Skeletal muscle cell (primary cell): Measurements from ENCODE around the gene MOAP1.
"Not testable (repeated sequence)": the region's sequence is repeated elsewhere in the genome, so short reads cannot be mapped to it uniquely, and the experiment has no call there.

ENCODE experiments used
- DNase-seq: peaks from one replicate; pipeline ENCODE4 v3.0.0-alpha.2; 2010; ENCODE audit warnings: low read depth
- H3K4me3 ChIP-seq: 2 replicates; pipeline ENCODE4 v1.5.1; 2011; ENCODE audit warnings: low read depth, mild to moderate bottlenecking, control low read depth, low read length, moderate library complexity

The MOAP1 gene

DNA sequence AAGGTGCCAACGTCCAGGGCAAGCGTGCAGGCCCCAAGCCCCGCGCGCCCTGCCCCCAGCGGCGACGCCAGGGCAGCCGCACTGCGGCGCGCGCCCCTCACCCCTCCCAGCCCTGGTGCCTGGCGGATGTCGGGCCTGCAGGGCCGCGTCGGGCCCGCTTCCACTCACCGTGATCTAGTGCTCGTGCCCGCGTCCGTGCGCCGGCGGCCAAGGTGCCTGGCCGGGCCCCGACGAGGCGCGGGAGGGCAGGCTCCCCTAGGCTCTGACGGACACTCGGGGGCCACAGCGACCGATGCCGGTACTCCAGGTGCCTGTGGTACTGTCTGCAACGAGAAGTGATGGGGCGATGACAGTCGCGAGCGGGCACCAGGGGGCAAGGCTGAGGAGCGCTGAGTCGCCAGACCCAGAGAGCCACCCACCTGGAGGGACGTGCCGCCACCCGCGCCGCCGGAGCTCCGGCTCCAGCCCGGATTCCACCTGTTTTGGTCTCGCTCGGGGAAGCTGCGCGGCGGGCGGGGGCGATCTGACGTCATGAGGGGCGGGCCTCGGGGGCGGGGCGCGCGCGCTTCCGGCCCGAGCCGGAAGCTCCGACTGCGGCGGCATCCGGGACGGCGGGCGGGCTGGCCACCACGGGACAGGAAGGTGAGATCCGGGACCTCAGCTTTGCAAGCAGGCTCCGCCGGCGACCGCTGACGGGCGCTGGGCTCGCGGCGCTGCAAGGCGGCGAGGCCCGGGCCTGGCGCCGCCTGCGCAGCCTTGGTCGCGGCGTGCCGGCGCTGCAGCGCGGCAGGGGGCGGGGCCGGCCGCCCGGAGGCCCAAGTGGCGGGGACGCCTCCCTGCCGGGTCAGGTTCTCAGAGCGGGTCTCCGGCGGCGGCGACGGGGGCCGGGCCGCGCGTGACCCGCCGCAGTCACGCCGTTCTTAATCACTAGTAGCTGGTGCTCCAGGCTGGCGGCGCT lies at the start of gene MOAP1, which contains the start of gene LYSET:
TSS of gene MOAP1 (minus strand) at position 507 of the 958 bp plus-strand sequence. CDS start 655 bp downstream, outside the sequence.
TSS of gene LYSET (plus strand) at position 927 of the 958 bp plus-strand sequence. CDS start 89 bp downstream, outside the sequence.
- peak within 1 kb of the TSS; percentile 93 for H3K4me3 ChIP-seq
- DNase-seq: peak; percentile 33

DNA sequence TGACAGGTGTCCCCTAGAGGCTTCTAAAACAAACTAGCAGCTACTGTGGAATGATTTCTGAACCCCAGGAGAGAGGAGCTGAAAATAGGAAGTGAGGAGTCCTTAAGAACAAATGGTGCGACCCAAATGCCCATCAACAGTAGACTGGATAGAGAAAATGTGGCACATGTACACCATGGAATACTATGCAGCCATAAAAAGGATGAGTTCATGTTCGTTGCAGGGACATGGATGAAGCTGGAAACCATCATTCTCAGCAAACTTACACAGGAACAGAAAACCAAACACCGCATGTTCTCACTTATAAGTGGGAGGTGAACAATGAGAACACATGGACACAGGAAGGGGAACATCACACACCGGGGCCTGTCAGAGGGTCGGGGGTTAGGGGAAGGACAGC lies 48.4 kb upstream of the MOAP1 start:
- not testable (repeated sequence) for DNase-seq, H3K4me3 ChIP-seq

DNA sequence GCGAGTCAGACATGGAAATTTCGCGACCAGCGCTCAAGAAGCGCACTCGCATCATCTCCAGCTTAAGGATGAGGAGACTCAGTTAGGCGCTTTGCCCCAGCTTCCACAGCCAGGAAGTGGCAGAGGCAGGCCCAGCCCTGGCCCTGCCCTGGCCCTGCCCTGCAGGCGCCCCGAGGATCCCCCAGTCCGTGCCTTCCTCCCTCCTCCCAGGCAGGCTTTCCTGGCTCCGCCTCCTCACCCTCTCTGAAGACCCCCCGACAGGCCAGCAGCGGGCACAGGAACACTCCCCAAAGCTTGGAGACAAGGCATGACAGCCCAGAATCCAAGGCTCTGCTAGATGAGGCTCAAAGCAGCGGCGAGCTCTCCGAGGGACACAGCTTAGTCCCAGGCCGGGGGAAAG lies 47.5 kb upstream of the MOAP1 start:
- H3K4me3 ChIP-seq: peak overlapping the region; percentile 60

DNA sequence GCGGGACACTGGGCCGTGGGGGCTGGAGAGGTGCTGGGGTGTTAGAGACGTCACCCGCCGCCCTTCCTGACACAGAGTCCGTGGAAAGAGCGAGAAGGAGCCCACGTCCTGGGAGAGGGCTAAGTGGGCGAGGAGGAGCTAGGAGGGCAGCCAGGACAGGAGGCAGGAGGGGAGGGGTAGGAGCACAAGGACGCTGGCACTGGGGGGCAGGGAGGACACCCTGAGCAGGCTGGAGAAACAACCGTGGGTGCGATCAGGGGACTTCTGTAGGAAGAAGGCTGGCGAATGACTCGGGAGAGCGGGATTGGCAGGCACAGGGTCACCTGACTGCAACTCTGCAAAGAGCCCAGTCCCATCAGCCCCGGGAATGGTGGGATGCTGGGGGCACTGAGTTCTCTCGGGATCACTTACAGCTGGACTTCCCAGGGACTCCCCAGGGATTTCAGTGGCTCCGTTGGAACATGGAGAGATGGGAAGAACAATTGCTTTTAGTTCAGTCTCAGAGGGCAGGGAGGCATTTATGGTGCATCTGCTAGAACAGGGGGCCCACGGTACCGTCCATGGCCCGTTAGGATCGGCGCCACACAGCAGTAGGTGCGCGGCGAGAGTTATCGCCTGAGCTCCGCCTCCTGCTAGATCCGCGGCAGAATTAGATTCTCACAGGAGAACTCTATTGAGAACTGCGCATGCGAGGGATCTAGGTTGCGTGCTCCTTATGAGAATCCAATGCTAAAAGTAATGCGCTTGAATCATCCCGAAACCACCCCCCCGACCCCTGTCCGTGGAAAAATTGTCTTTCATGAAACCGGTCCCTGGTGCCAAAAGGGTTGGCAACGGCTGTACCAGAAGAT lies 46.7 kb upstream of the MOAP1 start:
- peak overlapping the region; percentile 60 for H3K4me3 ChIP-seq
- DNase-seq: no peak

More for the DNA sequence above, 47.5 kb upstream of the MOAP1 start:
- DNase-seq: no peak

DNA sequence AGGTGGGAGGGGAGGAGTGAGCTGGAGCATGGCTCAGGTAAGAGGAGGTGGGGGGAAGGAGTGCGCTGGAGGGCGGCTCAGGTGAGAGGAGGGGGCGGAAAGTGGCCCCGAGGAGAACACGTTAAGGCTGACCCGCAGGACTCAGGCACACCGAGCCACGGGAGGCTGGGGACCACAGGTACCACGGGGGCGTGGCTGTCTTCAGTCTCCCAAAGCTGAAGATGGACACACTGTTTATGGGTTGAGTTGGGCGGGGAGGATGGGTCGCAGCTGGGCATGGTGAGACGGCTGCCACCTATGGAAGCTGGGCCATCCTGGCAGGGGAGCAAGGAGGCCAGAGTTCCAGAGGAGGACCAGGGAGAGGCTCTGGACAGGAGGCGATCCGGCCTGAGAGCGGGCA lies 45.8 kb upstream of the MOAP1 start:
- no peak overlapping the region for H3K4me3 ChIP-seq
- DNase-seq: no peak

DNA sequence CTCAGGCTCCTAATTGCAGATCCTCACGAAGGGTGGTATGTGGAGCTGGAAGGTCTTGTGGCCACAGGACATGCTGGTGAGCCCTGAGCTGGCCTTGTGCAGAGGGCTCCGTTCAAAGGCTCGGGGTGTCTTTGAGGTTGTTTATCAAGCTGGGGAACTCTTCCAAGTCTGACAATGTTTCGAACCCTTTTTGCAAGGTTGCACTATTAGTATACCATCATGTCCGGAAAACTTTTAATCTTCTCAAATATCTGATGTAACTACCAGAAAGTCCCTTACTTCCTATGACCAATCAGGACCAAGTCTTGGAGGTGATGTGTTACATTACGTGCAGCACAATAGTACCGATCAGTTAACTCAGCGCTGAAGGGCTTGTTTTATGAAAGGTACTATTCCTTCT lies 43.9 kb upstream of the MOAP1 start:
- no peak overlapping the region for H3K4me3 ChIP-seq
- DNase-seq: no peak

DNA sequence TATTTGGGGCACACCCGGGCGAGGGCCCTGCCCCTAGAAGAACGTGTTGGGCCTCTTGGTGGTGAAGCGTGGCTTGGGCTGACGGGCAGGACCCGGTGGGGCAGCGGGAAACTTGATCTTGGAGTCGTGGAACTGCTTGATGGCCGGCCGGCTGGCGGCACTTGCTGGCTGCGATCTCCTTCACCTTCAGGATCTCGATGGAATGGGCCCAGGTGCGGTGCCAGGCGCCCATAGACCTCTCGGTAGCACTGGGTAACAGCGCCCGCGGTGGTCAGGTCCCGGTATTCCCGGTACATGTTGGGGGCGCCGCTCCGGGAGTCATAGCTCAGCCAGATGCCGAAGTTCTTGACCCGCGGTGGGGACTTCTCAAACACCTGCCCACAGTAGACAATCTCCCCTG lies 38.9 kb upstream of the MOAP1 start:
- no peak overlapping the region for H3K4me3 ChIP-seq
- DNase-seq: no peak

GRCh38 chr14:93220509-93220908 lies 35.8 kb upstream of the MOAP1 start:
- DNase-seq: no peak
- H3K4me3 ChIP-seq: no peak overlapping the region

- H3K4me3 ChIP-seq: no peak overlapping the region
- DNase-seq: no peak
Observed at GRCh38 chr14:93219103-93219726, 34.5 kb upstream of the MOAP1 start.

- DNase-seq: no peak
- no peak overlapping the region for H3K4me3 ChIP-seq
Observed at GRCh38 chr14:93214598-93214997, 29.9 kb upstream of the MOAP1 start.

DNA sequence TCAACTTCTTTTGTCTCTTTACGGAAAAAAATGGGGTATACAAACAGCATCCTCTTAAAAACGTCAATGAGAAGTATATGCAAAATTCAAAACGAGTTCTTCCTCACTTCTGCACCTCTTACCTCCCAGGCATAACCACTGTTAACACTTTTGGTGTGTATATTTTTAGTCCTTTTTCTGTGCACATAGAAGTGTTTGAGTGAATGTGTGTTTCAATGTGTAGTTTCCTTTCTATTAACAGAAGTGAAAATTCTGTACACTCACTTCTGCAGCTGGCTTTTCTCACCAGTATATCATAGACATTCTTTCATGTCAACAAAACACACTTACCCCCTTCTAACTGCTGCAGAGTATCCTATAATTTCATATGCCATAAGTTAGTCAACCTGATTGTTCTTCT lies 27.7 kb upstream of the MOAP1 start:
- no peak for DNase-seq
- H3K4me3 ChIP-seq: no peak overlapping the region

DNA sequence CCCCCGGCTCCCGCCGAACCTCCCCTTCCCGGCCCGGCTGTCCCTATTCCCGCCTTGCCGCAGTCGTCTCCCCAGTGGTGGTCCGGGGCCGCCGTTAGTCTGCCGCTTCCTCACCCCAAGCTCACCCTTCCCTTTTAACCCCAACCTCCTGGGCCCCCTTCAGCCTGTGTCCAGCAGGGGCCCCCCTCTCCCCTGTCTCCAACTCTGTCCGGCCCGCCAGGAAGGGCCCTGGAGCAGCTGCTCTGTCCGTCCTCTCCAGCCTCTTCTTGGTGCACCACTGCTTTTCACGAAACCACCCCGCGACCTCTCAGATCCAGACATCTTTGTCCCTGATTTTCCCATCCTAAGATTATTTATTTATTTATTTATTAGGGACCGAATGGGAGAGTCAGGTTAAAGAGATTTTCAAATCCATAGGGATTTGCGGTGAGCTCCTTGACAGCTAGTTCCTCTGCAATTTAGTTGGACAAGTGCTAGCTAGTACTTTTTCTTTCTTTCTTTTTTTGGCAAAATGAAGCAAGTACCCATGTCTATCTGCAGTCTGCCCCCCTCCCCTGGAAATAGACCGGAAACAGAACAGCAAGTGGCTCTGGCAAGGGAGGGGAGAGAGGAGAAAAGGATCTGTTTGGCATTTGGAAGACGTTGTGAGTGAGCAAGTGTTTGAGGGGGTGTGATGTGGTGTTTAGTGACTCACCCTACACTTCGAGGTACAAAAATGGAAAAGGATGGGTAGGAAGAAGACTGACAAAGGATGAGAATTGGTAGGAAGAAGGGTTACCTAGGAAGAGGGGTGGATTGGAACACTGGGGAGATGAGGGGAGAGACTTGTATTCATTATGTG lies 23.0 kb upstream of the MOAP1 start:
- DNase-seq: peak; percentile 15
- H3K4me3 ChIP-seq: peak overlapping the region; percentile 93

GRCh38 chr14:93206793-93207467 lies 22.2 kb upstream of the MOAP1 start, which contains the start of the genes GON7 and UBR7:
GON7 (minus strand) TSS chr14:93207065; CDS start chr14:93207037, 28 bp downstream.
UBR7 (plus strand) TSS chr14:93207256; CDS start chr14:93207292, 36 bp downstream.
- H3K4me3 ChIP-seq: peak within 1 kb of the TSS; percentile 93
- peak; percentile 89 for DNase-seq

DNA sequence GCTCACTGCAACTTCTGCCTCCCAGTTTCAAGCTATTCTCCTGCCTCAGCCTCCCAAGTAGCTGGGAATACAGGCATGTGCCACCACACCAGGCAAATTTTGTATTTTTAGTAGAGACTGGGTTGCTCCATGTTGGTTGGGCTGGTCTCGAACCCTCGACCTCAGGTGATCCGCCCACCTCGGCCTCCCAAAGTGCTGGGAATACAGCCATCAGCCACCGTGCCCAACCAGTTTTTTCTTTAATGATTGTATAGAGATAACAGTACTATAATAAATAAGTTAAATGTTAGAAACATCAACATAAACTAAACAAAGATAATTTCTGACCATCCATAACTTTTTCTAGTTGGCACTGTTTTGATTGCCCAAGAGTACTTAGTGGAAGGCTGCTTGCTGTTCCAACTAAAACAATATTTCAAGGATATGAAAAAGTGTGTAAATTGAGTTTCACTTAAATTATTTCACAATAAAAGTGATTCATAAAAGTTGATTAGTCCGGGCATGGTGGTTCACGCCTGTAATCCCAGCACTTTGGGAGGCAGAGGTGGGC lies 16.5 kb upstream of the MOAP1 start:
- H3K4me3 ChIP-seq: no peak overlapping the region
- no peak for DNase-seq

DNA sequence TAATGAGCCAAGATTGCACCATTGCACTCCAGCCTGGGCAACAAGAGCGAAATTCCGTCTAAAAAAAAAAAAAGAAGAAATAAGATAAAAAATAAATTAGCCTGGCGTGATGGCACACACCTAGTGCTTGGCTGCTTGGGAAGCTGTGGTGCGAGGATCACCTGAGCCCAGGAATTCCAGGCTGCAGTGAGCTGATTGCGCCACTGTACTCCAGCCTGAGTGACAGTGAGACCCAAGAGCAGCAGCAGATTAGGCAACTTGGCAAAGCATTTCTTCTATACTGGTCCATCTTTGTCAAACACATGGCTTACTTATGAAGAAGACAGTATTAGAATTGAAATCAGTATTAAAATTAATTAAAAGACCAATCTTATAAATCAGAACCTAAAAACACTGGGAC lies 15.9 kb upstream of the MOAP1 start:
- no peak for DNase-seq
- H3K4me3 ChIP-seq: no peak overlapping the region

DNA sequence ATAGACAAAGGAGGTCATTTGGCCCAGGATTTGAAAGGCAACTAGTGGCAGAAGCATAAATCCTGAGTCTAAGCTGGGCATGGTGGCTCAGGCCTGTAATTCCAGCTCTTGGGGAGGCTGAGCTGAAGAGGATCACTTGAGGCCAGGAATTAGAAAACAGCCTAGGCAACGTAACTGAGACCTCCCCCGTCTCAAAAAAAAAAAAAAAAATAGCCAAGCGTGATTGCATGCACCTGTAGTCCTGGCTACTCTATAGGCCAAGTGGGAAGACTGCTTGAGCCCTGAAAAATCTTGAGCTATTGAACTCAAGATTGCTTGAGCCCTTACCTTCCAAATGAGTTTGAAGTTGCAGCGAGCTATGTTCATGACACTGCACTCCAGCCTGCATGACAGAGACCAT lies 14.3 kb upstream of the MOAP1 start:
- H3K4me3 ChIP-seq: no peak overlapping the region
- no peak for DNase-seq

DNA sequence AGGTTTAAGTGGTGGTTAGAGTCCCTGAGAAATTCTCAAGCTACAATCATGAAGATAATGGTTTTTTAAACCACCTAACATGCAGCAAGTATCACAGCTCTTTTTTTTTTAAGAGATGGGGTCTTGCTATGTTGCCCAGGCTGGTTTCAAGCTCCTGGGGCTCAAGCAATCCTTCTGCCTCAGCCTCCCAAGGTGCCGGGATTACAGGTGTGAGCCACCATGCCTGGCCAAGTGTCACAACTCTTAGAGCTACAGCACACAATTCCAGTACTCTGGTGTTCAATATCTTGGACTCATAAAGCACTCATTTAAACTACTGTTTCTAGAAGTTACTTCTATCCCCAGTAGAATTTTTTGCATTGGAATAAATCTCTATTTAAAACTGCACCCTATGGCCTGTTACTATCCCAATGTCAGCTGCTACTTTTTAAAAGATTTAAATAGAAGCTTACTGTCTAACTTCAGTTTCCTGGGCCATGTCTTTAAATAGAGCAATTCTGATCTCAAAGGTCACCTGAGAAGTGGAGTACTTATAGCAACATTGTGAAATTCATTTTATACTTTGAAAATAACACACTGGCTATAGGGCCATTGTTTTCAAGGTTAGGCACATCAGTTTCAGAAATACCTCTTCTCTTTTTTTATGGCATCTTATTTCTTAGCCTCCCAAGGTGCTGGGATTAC lies 10.8 kb upstream of the MOAP1 start:
- DNase-seq: no peak
- H3K4me3 ChIP-seq: no peak overlapping the region
